CD4-positive, alpha-beta T cell (primary cell): ENCODE measurements around the gene RTKN2. TPM values are rescaled to one million over a fixed set of nuclear protein-coding genes. Genes with fewer than 3 reads are reported as not detected.

Source experiments
- ATAC-seq: fragments of 200-7000 bp; cut with Tn5 transposase; one replicate; pipeline ENCODE4 v1.10.0; 2022; ENCODE audit warnings: mild to moderate bottlenecking; ENCODE audit not compliant: poor library complexity
- CTCF ChIA-PET: fragments of 350-600 bp; sonication (Branson Sonifier 250); formaldehyde crosslinking; loops from one replicate; lab custom pipeline; 2021; ENCODE audit warnings: antibody characterized with exemption, inconsistent platforms; lab: Charles Lee
- POLR2A ChIA-PET: fragments of 350-600 bp; sonication (Branson Sonifier 250); formaldehyde crosslinking; loops from one replicate; lab custom pipeline; 2021; ENCODE audit warnings: antibody characterized with exemption, inconsistent platforms; lab: Charles Lee
- DNase-seq, 14 experiments: peaks; one replicate each; pipeline ENCODE4 v3.0.0-alpha.2; 2013 to 2020; ENCODE audit warnings: mixed read lengths in 2 of 14
- H3K27ac ChIP-seq, 2 donors: one replicate each; pipeline versions ENCODE4 v1.5.1 to v1.7.0; 2013; ENCODE audit warnings: low read length in 2 of 2, low read depth in 1 of 2, mild to moderate bottlenecking in 1 of 2
- H3K27me3 ChIP-seq, 2 experiments: 1 replicate in 1 of 2; 2 replicates in 1 of 2; pipeline versions ENCODE4 v1.6.1 to v1.7.0; 2013; ENCODE audit warnings: low read length in 2 of 2, control low read depth in 1 of 2, mild to moderate bottlenecking in 1 of 2, moderate library complexity in 1 of 2; ENCODE audit not compliant: insufficient read depth in 2 of 2, control insufficient read depth in 1 of 2
- H3K36me3 ChIP-seq: one replicate; pipeline ENCODE4 v1.6.1; 2013; ENCODE audit warnings: low read length, control low read depth; ENCODE audit not compliant: insufficient read depth
- H3K4me1 ChIP-seq: one replicate; pipeline ENCODE4 v1.6.1; 2013; ENCODE audit warnings: low read length, control low read depth; ENCODE audit not compliant: insufficient read depth
- H3K4me3 ChIP-seq: one replicate; pipeline ENCODE4 v1.5.1; 2013; ENCODE audit warnings: mild to moderate bottlenecking, low read length, moderate library complexity
- H3K9me3 ChIP-seq, 2 experiments: 1 replicate in 1 of 2; 2 replicates in 1 of 2; pipeline versions ENCODE4 v1.6.1 to v1.7.0; 2013; ENCODE audit warnings: low read length in 2 of 2, mild to moderate bottlenecking in 2 of 2, control low read depth in 1 of 2, moderate library complexity in 1 of 2; ENCODE audit not compliant: control insufficient read depth in 1 of 2, insufficient read depth in 1 of 2
- H3K27ac Mint-ChIP-seq: one replicate; pipeline ENCODE4 v1.8.0; 2020; ENCODE audit warnings: mixed read lengths
- H3K27me3 Mint-ChIP-seq: one replicate; pipeline ENCODE4 v1.8.0; 2021; ENCODE audit warnings: mixed read lengths
- H3K36me3 Mint-ChIP-seq: one replicate; pipeline ENCODE4 v1.8.0; 2021; ENCODE audit warnings: low read depth, mixed read lengths
- H3K4me1 Mint-ChIP-seq: one replicate; pipeline ENCODE4 v1.8.0; 2021; ENCODE audit warnings: low read depth, mixed read lengths
- H3K4me3 Mint-ChIP-seq: one replicate; pipeline ENCODE4 v1.8.0; 2020; ENCODE audit warnings: mild to moderate bottlenecking, mixed read lengths
- H3K9me3 Mint-ChIP-seq: one replicate; pipeline ENCODE4 v1.8.0; 2020; ENCODE audit warnings: mixed read lengths
- CTCF ChIP-seq: fragments of 200-600 bp; IDR thresholded peaks from one replicate; pipeline ENCODE4 v1.8.0; 2022; ENCODE audit warnings: antibody characterized with exemption, mild to moderate bottlenecking
- intact Hi-C, 2 experiments: fragments of 100-400 bp; cut with DNase I in 1 of 2; cut with micrococcal nuclease in 1 of 2; formaldehyde crosslinking; loops; one replicate each; pipeline versions ENCODE4 v1.15.1 to v1.9.0; 2023 to 2025; cut with DNase I, micrococcal nuclease
- total RNA-seq, 174 experiments: library from RNA in 2 of 174; stranded (reverse) in 2 of 174; gene quantifications; one replicate each; pipeline ENCODE4 v1.2.3 and lab custom pipeline; 2021 to 2026

RTKN2 gene
- total RNA-seq, 2 experiments from 2014 or later, result 3.7 to 3.9 TPM

DNA sequence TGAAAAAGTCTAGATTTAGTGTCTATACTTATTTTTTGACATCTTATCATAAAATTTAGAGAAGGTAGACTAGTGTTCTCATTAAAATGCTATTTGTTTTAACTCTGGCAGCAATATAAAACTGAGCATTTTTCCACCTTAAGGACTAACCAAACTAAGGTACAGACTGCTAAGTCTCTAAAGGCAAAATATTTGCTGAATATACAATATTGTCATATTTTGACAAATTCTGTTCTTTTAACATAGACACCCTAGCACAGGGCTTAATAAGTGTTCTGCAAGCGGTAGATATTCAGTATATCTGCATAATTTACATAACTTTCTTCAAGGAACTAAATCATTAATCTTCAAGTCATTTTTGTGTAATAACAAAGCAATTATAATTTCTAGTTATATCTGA lies 8.6 kb downstream of the RTKN2 start:
- CTCF ChIA-PET, result no interaction called here
- Histone ChIP-seq H3K27me3 (no peaks in the 10 kb centered on the region), H3K9me3 (no peaks in the 10 kb centered on the region), H3K27ac (no peak overlapping the region), H3K36me3 (no peaks in the 10 kb centered on the region), H3K4me1 (no peaks in the 10 kb centered on the region), H3K4me3 (no peak overlapping the region)
- H3K27ac Mint-ChIP-seq, result no peak overlapping the region
- H3K36me3 Mint-ChIP-seq, result no peaks in the 10 kb centered on the region
- peaks cover 4% of the 10 kb centered on the region for H3K4me1 Mint-ChIP-seq
- TF ChIP-seq CTCF, result no peak
- no peaks in the 10 kb centered on the region for H3K9me3 Mint-ChIP-seq
- POLR2A ChIA-PET, result no interaction called here
- no peaks in the 10 kb centered on the region for H3K27me3 Mint-ChIP-seq
- intact Hi-C loops, result loop anchor here (10.0 kb wide), 2 partner anchors 825 to 895 kb away; no protein-coding TSS in a partner anchor
- no peak for DNase-seq
- no peak for ATAC-seq
- H3K4me3 Mint-ChIP-seq, result no peak overlapping the region

- DNase-seq, result no peak
These were observed 9.2 kb downstream of the RTKN2 start for GRCh38 chr10:62259456-62259855.

DNA sequence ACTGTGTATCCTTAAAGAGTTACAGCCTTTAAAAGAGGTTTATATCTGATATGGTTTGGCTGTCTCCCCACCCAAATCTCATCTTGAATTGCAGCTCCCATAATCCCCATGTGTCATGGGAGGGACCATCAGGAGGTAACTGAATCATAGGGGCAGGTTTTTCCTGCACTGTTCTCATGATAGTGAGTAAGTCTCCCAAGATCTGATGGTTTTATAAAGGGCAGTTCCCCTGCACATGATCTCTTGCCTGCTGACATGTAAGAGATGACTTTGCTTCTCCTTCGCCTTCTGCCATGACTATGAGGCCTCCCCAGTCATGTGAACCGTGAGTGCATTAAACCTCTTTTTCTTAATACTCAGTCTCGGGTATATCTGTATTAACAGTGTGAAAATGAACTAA lies 9.7 kb downstream of the RTKN2 start:
- POLR2A ChIA-PET, result no interaction called here
- Histone ChIP-seq H3K27ac (no peak overlapping the region), H3K4me3 (no peak overlapping the region), H3K4me1 (no peaks in the 10 kb centered on the region), H3K27me3 (no peaks in the 10 kb centered on the region), H3K9me3 (no peaks in the 10 kb centered on the region), H3K36me3 (no peaks in the 10 kb centered on the region)
- DNase-seq (peak in 1 of 14 experiments; percentile 11), ATAC-seq (no peak)
- CTCF ChIA-PET, result no interaction called here
- Mint-ChIP-seq H3K27me3 (no peaks in the 10 kb centered on the region), H3K4me3 (no peak overlapping the region), H3K9me3 (no peaks in the 10 kb centered on the region), H3K27ac (no peak overlapping the region), H3K4me1 (no peaks in the 10 kb centered on the region), H3K36me3 (no peaks in the 10 kb centered on the region)
- intact Hi-C loops, result no loop called here
- no peak for TF ChIP-seq CTCF

More at GRCh38 chr10:62259456-62259855, 9.2 kb downstream of the RTKN2 start:
- TF ChIP-seq CTCF, result no peak
- Histone ChIP-seq H3K4me3 (no peak overlapping the region), H3K36me3 (no peaks in the 10 kb centered on the region), H3K27ac (no peak overlapping the region), H3K9me3 (no peaks in the 10 kb centered on the region), H3K4me1 (no peaks in the 10 kb centered on the region), H3K27me3 (no peaks in the 10 kb centered on the region)
- Mint-ChIP-seq H3K9me3 (no peaks in the 10 kb centered on the region), H3K27me3 (no peaks in the 10 kb centered on the region), H3K27ac (no peak overlapping the region), H3K4me3 (no peak overlapping the region), H3K4me1 (no peaks in the 10 kb centered on the region), H3K36me3 (no peaks in the 10 kb centered on the region)
- POLR2A ChIA-PET, result no interaction called here
- intact Hi-C loops, result no loop called here
- CTCF ChIA-PET, result no interaction called here
- no peak for ATAC-seq
